NCI-H2171 (cell line): Measurements from ENCODE around the gene PEA15.

Source experiments
- DNase-seq: peaks from one replicate; lab custom pipeline; 2025; lab: John Stamatoyannopoulos, UW

The PEA15 gene, protein sequence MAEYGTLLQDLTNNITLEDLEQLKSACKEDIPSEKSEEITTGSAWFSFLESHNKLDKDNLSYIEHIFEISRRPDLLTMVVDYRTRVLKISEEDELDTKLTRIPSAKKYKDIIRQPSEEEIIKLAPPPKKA

DNA sequence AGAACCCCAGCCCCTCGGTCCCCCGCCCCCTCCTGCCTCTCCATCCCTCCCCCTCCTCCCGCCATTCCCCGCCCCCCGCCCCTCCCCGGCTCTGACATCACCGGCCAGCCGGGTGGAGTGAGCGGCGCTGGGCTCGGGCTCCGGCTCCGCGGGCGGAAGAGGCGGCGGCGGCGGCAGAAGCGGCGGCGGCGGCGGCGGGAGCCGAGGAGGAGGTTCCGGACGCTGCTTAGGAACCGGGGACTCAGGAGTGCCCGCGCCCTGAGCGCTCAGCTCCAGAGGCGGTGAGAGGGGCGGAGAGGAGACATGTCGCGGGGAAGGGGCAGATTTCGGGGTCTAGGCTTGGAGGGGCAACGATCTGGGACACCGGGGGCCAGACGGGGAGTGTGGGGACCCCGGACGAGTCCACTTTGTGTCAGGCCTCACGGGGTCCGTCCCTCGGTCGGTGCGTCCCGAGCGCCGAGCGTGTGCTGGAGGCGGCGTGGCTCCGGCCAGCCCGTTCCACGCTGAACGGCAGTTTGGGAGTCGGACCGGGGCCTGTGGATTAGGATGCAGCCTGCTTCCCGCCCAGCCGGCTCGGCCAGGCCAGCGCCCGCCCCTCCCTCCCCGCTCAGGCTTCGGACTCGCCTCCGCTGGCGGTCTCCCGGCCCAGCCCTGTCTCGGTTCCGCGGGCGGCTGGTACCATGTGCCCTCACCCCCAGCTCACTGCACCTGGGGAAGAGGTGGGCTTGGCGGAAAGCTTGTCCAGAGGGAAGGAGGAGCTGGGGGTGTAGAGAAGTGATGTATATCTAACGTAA lies at the start of gene PEA15:
Gene PEA15 (plus strand): TSS at position 143 of the 794 bp plus-strand sequence. CDS start 6,161 bp downstream, outside the sequence.
- peak; percentile 45 for DNase-seq

DNA sequence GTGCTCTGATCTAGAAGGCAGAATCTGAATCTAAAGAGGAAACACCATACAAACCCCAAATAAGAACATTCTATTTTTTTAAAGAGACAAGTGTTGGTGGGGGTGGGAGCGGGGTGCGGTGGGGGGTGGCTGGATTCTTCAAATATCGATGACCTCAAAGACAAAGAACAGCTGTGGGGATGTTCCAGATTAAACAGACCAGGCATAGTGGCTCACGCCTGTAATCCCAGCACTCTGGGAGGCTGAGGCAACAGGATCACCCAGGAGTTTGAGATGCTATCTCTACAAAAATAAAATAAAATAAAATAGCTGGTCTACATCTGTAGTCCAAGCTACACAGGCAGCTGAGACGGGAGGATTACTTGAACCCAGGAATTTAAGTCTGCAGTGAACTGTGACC lies 48.8 kb upstream of the PEA15 start:
- no peak for DNase-seq

- no peak for DNase-seq
Measured at GRCh38 chr1:160157174-160157573, 48.0 kb upstream of the PEA15 start.

GRCh38 chr1:160158031-160158430 lies 47.2 kb upstream of the PEA15 start:
- DNase-seq: no peak

DNA sequence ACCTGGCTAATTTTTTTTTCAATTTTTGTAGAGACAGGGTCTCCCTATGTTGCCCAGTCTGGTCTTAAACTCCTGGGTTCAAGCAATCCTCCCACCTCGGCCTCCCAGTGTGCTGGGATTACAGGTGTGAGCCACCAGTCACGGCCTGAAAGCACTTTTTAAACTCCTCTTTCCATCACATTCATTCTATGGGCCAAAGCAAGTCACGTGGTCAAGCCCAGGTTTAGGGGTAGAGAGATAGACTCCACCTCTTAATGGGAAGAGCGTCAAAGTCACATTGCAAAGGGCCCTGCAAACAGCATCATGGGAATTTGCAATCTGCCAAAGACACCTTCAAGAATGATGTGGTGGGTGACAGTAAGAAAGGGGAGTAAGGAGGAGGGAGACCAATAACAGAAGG lies 46.6 kb upstream of the PEA15 start:
- DNase-seq: no peak

DNA sequence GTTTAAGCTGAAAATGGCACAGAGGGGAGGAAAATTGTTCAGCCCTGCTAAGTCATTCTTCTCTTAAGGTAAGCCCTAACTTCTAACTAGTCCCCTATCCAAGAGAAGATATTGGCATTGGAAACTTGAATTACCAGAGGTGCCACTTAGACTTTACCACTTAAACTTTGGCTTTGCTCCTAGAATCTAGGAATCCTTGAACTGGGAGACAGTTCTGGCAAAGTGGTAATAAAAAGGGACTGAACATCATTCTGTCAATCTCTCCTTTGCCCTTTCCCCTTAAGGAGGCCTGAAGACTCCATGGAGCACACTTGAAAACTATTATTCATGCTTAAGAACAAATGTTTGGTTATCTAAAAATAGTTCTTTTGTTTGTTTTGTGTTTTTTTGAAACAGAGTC lies 45.3 kb upstream of the PEA15 start:
- DNase-seq: no peak

GRCh38 chr1:160161965-160162705 lies 43.0 kb upstream of the PEA15 start:
- no peak for DNase-seq

DNA sequence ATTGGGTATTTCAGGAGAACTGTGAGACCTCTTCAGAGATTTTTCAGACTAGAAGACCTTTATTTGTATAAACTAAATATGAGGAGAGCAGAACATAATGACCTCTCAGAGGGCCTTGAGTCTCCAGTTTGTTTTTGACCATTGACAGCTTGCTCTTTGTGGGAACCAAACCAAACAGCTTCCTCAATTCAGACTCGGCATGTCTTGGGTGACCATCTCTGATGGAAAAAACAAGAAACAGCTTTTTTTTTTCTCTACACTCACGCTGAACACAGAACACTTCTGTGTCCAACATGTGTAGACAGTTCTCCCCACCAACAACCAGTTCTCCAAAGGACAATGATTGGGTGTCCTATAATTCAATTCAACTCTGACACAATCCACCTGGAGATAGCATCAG lies 42.3 kb upstream of the PEA15 start:
- DNase-seq: no peak

- DNase-seq: no peak
Measured at GRCh38 chr1:160163615-160164014, 41.6 kb upstream of the PEA15 start.

- no peak for DNase-seq
Measured at GRCh38 chr1:160164121-160164520, 41.1 kb upstream of the PEA15 start.

GRCh38 chr1:160166166-160166868 lies 38.9 kb upstream of the PEA15 start:
- no peak for DNase-seq

- no peak for DNase-seq
Measured at GRCh38 chr1:160167056-160167455, 38.1 kb upstream of the PEA15 start.

GRCh38 chr1:160167580-160167979 lies 37.6 kb upstream of the PEA15 start:
- no peak for DNase-seq

GRCh38 chr1:160168016-160168415 lies 37.2 kb upstream of the PEA15 start:
- DNase-seq: no peak

- DNase-seq: no peak
Measured at GRCh38 chr1:160168609-160169369, 36.4 kb upstream of the PEA15 start.

GRCh38 chr1:160169553-160170399 lies 35.4 kb upstream of the PEA15 start:
- DNase-seq: no peak

DNA sequence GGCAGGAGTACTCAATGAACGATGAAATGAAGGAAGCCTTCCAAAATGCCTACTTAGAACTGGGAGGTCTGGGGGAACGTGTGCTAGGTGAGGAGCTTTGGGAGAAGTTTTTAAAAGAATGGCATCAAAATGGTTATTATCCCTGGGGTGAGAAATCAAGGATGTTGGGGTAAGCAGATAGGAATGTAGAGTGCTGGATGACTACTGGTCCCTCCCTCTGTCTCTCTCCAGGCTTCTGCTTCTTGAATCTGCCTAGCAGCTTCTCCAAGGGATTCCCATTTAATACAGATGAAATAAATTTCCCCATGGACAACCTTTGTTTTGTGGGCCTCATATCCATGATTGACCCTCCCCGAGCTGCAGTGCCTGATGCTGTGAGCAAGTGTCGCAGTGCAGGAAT lies 33.8 kb upstream of the PEA15 start:
- DNase-seq: no peak

- DNase-seq: no peak
Measured at GRCh38 chr1:160171980-160172379, 33.2 kb upstream of the PEA15 start.

- no peak for DNase-seq
Measured at GRCh38 chr1:160177231-160177630, 28.0 kb upstream of the PEA15 start.

- no peak for DNase-seq
Measured at GRCh38 chr1:160177667-160178066, 27.5 kb upstream of the PEA15 start.

DNA sequence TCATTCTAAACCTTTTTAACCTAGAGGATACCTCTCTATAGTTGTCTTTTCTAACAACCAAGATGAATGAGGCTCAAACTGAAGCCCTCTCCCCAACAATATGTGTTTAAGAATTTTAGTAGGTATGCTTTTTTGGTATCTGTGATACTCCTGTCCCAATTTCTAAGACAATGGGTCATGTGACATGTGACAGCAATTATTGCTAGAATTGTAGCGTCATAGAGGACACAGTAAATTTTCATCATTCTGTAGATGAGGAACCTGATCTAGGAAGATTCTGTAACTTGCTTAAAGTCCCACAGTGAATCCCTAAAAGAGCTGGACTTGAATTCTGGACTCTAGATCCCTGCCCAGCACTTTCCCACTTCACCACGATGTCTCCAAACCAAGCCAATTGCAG lies 26.5 kb upstream of the PEA15 start:
- no peak for DNase-seq
